Measurements from ENCODE around the gene CYB5R3. TPM values are rescaled to one million over a fixed set of nuclear protein-coding genes. Genes with fewer than 3 reads are reported as not detected.
A peak's percentile ranks its signal among the peaks of the same experiment; 100 is the strongest.

Gene CYB5R3
- polyA plus RNA-seq, 3 donors = 49.7 to 76.4 (median 54.0) TPM

DNA sequence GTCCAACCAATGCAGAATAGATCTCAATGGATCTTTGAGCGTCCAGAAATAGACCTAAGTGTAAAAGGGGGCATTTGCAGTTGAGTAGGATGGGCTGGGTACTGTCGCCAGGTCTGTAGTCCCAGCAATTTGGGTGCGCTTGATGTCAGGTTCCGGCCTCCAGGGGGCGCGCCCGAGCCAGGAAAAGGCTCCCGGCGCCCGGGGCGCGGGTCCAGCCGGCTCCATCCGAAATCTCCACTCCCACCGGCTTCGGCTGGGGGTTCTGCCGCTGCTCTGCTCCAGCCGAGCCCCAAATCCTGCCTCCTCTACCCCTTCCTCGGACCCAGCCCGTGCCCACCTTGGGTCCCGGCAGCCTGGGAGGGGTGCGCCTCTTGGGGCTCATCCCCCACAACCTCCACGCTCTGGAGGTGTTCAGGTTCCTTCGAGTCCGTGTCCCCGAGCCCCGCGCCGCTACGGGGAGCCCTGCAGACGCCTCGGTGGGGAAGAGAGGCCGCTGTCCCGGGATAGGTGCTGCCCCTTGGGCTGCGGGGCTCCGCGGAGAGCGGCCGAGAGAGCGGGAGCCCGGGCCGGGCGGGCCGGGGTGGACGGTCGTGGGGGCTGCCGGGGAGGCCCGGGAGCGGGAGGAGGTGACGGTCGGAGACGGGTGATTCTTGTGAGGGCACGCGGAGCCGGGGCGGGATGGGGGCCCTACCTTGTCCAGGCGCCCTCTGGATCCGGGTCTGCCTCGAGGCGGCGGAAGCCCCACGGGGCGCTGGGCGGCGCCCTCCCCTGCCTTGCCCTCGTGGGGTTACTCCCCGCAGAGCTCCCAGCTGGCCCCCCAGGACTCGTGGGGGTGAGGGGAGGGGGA is 13.0 kb upstream of the CYB5R3 start:
- Histone ChIP-seq H3K27ac (ENCODE audit: low read depth in 1 of 2, low read length in 2 of 2) (no peak overlapping the region), H3K79me2 (ENCODE audit: insufficient read depth, low read length) (no peaks in the 10 kb centered on the region), H3K9me3 (replicated peaks in 1 of 2; ENCODE audit: control insufficient read depth in 1 of 2, insufficient read depth in 1 of 2, low read length in 2 of 2) (no peaks in the 10 kb centered on the region), H3K36me3 (replicated peaks in 1 of 2; ENCODE audit: control insufficient read depth in 1 of 2, insufficient read depth in 2 of 2, low read length in 2 of 2) (no peaks in the 10 kb centered on the region), H4K20me1 (ENCODE audit: insufficient read depth, low read length) (no peaks in the 10 kb centered on the region), H3K4me2 (replicated peaks; ENCODE audit: extremely low read depth, low read length, poor library complexity, severe bottlenecking) (peak overlapping the region; percentile 86), H3K4me1 (ENCODE audit: control insufficient read depth in 1 of 2, insufficient read depth in 2 of 2, low read length in 2 of 2) (peaks cover 13 to 20% of the 10 kb centered on the region in 2 donors), H2AFZ (ENCODE audit: insufficient read depth, low read depth, low read length, poor library complexity, severe bottlenecking) (peak overlapping the region; percentile 99), H3K9ac (ENCODE audit: insufficient read depth, low read length, poor library complexity, severe bottlenecking) (peak overlapping the region; percentile 50), H3K27me3 (ENCODE audit: control insufficient read depth in 2 of 2, insufficient read depth in 2 of 2, low read length in 2 of 2) (peaks cover 4 to 12% of the 10 kb centered on the region in 2 donors), H3K4me3 (replicated peaks in 1 of 3; ENCODE audit: low read depth in 2 of 3, low read length in 3 of 3) (peak overlapping the region; percentile 13 to 74 (median 35))
- no peak overlapping the region for H3K27ac Mint-ChIP-seq
- H3K9me3 Mint-ChIP-seq = peaks cover 0 to 4% (median 2%) of the 10 kb centered on the region in 7 donors
- peaks cover 15% of the 10 kb centered on the region for H3K4me1 Mint-ChIP-seq
- peak overlapping the region; percentile 70 to 82 for H3K4me3 Mint-ChIP-seq
- no peaks in the 10 kb centered on the region for H3K36me3 Mint-ChIP-seq
- WGBS (ENCODE audit: insufficient coverage) = 1% methylated on average over 62 of the region's 68 CpGs
- DNase-seq = peak; percentile 53 to 67 (median 66)
- TF ChIP-seq, protein P1, sequence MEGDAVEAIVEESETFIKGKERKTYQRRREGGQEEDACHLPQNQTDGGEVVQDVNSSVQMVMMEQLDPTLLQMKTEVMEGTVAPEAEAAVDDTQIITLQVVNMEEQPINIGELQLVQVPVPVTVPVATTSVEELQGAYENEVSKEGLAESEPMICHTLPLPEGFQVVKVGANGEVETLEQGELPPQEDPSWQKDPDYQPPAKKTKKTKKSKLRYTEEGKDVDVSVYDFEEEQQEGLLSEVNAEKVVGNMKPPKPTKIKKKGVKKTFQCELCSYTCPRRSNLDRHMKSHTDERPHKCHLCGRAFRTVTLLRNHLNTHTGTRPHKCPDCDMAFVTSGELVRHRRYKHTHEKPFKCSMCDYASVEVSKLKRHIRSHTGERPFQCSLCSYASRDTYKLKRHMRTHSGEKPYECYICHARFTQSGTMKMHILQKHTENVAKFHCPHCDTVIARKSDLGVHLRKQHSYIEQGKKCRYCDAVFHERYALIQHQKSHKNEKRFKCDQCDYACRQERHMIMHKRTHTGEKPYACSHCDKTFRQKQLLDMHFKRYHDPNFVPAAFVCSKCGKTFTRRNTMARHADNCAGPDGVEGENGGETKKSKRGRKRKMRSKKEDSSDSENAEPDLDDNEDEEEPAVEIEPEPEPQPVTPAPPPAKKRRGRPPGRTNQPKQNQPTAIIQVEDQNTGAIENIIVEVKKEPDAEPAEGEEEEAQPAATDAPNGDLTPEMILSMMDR (IDR thresholded peaks at IDR 0.05) = peak; percentile 83
- intact Hi-C loops (cut with micrococcal nuclease) = loop anchor here (5.0 to 10.0 kb wide), 3 partner anchors 73 to 160 kb away; no protein-coding TSS in a partner anchor
- H3K27me3 Mint-ChIP-seq (ENCODE audit: low read depth in 3 of 3) = peaks cover 20 to 25% (median 22%) of the 10 kb centered on the region in 3 donors

DNA sequence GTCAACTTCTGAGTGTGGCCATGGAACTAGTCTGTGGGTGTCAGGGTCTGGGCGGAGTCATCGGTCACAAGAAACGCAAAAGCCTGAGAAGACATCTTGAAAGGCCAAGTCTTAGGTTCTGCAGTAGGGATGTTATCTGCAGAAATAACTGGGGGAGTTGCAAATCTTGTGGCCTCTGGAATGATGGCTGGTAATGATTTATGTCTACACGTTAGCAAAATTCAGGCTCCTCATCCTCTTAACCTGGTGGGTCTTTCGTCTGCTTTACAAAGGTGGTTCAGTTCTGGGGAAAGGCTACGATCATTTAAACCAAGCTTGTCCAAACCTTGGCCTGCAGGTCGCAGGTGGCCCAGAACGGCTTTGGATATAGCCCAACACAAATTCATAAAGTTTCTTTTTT is 7.4 kb upstream of the CYB5R3 start:
- Histone ChIP-seq H3K27ac (ENCODE audit: low read depth in 1 of 2, low read length in 2 of 2) (no peak overlapping the region), H3K27me3 (ENCODE audit: control insufficient read depth in 2 of 2, insufficient read depth in 2 of 2, low read length in 2 of 2) (no peaks in the 10 kb centered on the region), H3K4me1 (ENCODE audit: control insufficient read depth in 1 of 2, insufficient read depth in 2 of 2, low read length in 2 of 2) (peaks cover 7 to 13% of the 10 kb centered on the region in 2 donors), H3K9ac (ENCODE audit: insufficient read depth, low read length, poor library complexity, severe bottlenecking) (no peak overlapping the region), H2AFZ (ENCODE audit: insufficient read depth, low read depth, low read length, poor library complexity, severe bottlenecking) (no peak overlapping the region), H3K4me2 (replicated peaks; ENCODE audit: extremely low read depth, low read length, poor library complexity, severe bottlenecking) (no peak overlapping the region), H3K79me2 (ENCODE audit: insufficient read depth, low read length) (no peaks in the 10 kb centered on the region), H3K9me3 (replicated peaks in 1 of 2; ENCODE audit: control insufficient read depth in 1 of 2, insufficient read depth in 1 of 2, low read length in 2 of 2) (no peaks in the 10 kb centered on the region), H3K36me3 (replicated peaks in 1 of 2; ENCODE audit: control insufficient read depth in 1 of 2, insufficient read depth in 2 of 2, low read length in 2 of 2) (no peaks in the 10 kb centered on the region), H4K20me1 (ENCODE audit: insufficient read depth, low read length) (no peaks in the 10 kb centered on the region), H3K4me3 (replicated peaks in 1 of 3; ENCODE audit: low read depth in 2 of 3, low read length in 3 of 3) (no peak overlapping the region)
- Mint-ChIP-seq H3K9me3 (no peaks in the 10 kb centered on the region), H3K4me3 (no peak overlapping the region), H3K27me3 (ENCODE audit: low read depth in 3 of 3) (peaks cover under 1 to 3% (median 3%) of the 10 kb centered on the region in 3 donors), H3K36me3 (no peaks in the 10 kb centered on the region), H3K27ac (peak overlapping the region in 1 of 7 donors; percentile 27), H3K4me1 (peaks cover 15% of the 10 kb centered on the region)
- no peak for DNase-seq
- TF ChIP-seq, protein P1 (IDR thresholded peaks at IDR 0.05) = no peak
- intact Hi-C loops (cut with micrococcal nuclease) = no loop called here
- 96% methylated on average over 5 of the region's 8 CpGs for WGBS (ENCODE audit: insufficient coverage)
